Dermis microvascular lymphatic vessel endothelial cell (primary cell): Measurements from ENCODE around the gene PROSER3. TPM values are rescaled to one million over a fixed set of nuclear protein-coding genes. Genes with fewer than 3 reads are reported as not detected.
"Not testable (repeated sequence)": the region's sequence is repeated elsewhere in the genome, so short reads cannot be mapped to it uniquely, and the experiment has no call there.

Experiments used
- DNase-seq, 2 donors: peaks; one replicate each; pipeline versions ENCODE4 v3.0.0 to v3.0.0-alpha.2; 2010; ENCODE audit warnings: low read depth in 2 of 2
- total RNA-seq: library from RNA; depleted of rRNA; stranded (reverse); fragments of >200 nt; gene quantifications from 2 replicates; pipeline ENCODE4 v1.2.1, GENCODE V29; 2014

PROSER3 gene
- total RNA-seq, 1 donor from 2014 or later: 1.4 TPM

DNA sequence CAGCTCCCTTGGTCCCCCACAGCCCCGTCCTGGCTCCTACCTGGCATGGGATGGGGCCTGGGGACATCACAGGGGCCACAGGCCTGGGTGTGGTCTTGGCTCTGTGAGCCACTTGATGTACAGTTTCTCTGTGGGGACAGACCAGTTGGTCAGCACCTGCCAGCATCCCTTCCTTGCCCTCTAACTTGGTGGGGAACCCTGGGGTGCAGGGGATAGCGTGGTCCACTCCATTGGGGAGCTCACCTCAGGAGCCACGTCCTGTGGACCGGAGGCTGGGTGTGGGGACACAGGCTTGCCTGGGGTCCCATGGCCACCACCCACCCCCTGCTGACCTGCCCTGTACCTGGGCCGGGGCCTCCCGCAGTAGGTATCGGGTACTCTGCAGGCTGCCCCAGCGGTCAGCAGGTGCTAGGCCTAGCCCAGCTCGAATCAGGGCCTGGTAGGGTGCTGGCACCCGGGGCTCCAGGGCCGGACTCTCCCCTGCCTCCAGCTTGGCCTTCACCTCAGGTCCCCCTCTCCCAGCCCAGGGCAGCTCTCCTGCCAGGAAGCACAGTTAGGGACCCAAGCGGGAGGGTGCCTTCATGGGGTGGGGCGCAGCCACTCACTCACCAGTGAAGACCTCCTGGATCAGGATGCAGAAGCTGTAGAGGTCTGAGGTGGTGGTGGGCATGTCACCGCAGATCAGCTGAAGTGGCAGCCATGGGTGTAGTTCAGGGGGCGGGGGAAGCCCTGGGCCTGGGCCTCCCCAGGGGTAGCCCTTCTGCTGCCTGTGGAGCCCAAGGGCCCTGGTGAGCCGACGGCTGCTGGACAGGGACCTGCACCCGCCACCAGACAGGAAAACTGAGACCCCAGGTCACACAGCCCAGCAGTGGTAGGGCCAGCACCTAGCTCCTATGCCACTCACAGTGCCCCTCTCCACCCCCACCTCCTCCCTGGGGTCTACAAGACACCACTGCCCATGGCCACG lies 32.3 kb downstream of the PROSER3 start:
- no peak for DNase-seq

DNA sequence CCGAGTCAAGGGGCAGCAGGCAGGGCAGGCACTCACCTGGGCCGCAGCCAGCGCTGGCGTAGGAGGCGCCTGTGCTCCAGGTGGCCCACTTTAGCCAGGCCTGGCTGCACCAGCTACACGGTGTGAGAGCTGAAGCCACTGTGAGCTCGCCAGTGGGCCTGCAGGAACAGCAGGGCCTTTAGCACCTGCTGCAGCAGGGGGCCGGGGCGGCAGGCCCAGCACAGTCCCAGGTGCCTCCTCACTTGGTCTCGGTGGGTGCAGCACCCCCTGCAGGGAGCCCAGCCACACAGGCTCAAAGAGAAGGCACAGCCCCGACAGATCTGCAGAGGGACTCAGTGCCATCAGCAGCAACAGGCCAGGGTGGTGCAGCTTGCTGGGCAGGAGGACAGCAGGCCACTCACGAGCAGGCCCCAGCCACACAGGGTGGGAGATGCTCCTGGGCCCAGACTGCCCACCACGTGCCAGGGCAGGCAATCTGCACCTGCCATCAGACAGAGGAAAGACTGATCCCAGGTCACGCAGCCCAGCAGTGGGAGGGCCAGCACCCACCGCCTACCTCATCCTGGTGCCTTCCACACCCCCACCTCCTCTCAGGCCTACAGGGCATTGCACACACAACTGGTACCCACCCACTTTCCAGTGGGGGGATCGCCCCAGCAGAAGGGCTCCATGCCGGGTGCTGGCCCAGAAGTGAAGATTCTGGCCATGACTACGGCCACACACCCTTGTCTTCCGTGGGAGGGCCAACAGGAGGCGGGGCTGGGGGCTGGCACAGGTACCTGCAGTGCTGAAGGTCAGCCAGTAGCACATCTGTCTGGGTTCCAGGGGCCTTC lies 33.2 kb downstream of the PROSER3 start:
- peak in 1 of 2 donors; percentile 8 for DNase-seq

DNA sequence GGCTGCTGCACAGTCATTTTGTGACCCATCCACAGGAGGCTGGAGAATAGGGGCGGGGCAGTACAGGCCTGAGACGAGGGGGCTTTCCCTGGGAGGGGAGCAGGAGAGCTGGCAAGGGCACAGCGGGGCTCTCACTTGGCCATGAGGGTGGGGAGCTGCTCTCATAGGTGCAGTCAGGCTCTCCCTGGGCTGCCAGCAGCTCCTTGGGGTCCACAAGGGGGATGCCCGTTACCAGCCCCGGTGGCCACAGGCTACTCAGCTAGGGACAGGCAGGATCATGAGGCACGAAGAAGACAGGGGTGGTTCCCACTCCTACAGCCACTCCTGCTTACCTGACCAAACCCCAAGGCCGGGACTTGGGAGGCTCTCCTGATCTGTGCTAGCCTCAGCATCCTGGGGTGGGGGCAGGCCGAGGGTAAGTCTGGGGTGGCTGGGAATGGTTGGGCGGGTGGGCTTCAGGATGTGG lies 33.9 kb downstream of the PROSER3 start:
- DNase-seq: no peak

DNA sequence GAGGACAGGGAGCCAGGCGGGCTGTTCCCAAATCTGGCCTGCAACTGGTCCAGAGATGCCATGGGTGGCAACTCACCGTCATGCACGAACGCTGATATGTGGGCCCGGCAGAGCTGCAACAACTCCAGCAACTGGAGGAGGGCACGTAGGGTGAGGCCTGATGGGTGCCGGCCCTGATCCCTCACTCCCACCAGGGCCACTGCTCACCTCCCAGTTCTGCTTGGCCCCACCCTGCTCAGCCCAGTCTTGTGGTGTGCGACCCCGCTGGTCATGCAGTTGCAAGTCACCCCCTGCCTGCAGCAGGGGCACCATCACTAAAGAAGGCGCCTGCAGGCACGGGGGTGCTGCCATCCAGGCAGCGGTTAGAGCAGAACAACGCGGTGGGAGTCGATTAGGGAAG lies 34.3 kb downstream of the PROSER3 start:
- DNase-seq: no peak

DNA sequence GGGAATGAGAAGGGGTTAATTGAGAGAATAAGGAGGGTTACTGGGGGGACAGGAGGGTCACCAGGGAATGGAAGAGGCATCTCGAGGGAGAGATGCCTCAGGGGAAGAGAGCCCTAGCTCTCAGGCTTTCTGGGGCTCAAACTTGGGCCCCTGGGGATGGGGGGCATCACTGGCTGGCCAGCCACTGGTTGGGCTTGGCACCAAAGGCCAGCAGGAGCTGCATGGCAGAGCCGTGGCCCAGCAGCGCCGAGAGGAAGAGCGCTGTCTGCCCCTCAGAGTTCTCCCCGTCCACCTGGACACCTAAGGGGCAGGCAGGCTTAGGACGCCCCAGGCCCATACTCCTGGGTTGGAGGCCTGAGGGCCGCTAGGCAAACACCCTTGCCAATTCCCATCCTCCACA lies 34.9 kb downstream of the PROSER3 start:
- DNase-seq: no peak

DNA sequence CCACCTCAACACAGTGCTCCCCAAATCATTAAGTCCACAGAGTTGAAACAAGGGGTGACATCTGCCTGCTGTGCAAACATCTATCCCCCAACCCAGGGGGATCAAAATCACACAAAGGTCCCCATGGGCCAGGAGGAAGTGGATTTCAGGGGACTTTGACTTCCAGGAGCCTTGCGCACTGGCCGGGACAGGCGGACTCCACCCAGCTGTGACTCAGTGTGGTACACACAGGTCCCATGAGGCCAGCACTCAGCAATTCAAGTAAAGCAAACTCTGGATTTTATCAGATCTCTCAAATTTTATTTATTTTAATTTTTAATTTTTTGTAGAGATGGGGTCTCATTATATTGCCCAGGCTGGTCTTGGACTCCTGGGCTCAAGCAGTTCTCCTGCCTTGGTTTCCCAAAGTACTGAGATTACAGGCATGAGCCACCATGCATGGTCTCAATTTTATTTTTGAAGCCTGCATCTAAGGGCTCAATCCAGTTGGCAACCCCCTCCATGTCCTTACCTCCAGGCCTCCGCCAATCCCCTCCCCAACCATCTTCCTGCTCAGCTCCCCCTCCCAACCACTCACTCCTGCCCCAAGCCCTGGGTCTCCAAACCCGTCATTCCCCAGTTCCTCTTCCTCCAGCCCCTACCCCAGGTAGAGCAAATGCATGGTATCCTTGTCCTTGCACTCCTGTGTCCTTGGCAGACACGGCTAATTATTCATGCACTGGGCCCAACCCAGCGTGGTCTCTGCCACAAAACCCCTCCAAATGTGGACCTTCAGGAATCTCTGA lies 35.6 kb downstream of the PROSER3 start:
- no peak for DNase-seq

DNA sequence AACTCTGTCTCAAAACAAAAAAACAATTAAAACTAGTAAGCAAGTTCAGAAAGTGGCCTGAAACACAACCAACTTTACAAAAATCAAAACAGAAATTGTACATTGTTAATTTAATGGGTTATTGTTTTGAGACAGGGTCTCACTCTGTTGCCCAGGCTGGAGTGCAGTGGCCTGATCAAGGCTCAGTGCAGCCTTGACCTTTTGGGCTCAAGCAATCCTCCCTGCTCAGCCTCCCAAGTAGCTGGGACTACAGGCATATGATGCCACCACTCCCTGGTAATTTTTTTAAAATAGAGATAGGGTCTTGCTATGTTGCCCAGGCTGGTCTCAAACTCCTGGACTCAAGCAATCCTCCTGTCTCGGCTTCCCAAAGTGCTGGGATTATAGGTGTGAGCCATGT lies 37.6 kb downstream of the PROSER3 start:
- DNase-seq: not testable (repeated sequence)

DNA sequence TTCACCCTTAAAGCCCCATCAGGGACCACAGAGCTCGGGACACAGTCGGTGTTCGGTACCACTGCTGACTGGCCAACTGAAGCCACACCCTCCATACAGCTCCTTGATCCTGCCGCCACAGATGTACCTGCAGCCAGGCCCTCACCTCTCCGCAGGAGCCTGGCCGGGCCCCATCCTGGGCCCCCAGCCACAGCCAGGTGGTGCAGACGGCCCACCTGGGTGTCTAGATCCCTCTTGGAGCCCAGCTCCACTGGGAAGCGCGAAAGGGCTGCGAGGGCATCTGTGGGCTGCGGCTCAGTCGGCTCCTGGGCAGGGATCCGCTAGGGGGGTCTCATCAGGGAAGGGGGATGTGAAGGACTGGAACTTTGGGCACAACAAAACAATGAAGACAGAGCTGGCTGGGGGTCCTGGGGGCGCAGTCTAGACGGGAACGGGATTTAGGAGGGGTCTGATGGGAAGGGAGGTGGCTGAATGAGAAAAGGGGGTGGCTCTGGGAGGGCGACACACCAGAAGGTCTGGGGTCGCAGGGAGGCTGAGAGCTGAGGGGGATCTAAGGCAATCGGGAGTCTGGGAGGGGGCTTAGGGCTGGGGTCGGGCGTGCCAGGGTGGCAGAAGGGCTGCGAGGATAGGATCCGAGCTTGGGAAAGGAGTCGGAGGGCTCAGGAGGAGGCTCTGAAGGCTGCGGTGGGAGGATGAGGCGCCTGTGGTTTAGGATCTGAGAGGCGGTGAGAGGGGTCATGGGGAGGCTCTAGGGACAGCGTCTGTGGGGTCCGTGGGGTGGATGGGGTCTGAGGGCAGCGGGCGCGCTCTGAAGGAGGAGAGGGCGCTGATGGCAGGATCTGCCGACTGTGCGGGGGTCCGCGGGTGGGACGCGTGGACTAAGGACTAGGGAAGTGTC lies 38.9 kb downstream of the PROSER3 start:
- DNase-seq: no peak

DNA sequence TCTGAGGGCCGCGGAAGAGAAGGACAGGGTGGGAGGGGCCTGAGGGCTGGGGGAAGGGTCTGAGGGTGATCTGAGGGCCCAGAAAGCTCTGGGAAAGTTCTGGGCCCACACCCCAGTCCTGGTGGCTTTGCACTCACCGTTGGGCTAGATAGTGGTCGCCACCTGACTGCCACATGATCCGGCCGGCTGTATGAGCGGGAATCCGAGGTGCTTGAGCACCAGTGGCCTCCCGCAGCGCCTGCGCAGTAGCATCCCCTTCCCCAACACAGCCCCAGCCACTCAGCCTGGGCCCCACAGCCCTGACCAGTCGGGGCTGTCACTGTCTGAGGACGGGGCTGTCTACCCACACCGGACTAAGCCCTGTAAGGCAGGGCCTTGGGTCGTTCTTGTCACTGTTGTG lies 39.7 kb downstream of the PROSER3 start:
- DNase-seq: no peak

DNA sequence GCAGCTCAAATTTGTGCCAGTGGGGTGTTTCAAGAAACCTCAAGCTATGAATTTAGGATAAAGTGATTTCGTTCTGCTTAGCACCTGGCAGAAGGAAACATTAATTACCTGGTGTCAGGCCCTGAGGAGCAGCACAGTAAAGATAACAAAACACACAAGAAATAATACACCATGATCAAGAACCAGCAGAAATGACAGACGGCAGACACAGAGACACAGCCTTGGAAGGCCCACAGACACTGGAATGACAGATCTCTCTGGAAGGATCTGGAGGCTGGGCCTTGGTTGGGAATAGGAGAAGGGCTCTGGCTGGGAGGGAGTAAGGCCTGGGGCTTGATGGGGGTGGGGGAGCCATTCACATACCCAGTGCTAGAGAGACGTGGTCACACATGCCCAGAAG lies 43.9 kb downstream of the PROSER3 start:
- DNase-seq: no peak

DNA sequence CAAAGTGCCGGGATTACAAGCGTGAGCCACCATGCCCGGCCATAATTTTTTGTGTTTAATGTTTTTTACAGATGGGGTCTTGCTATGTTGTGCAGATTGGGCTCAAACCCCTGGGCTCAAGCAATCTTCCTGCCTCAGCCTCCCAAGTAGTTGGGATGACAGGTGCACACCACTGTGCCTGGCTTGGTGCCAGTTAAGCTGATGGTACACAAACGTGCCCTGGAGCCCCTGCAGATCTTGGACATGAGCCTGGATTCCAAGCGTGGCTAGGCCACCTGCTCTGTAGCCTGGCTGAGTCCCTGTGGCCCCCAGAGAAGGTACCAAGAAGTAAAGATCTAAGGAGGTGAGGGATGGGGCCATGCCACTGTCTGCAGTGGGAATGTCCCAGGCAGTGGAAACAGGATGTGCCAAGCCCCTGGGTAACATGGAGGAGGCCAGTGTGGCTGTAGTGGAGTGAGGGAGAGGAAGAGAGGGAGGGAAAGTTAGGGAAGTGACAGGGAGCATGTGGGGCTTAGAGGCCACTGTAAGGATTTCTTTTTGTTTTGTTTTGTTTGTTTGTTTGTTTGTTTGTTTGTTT lies 47.6 kb downstream of the PROSER3 start:
- no peak for DNase-seq

DNA sequence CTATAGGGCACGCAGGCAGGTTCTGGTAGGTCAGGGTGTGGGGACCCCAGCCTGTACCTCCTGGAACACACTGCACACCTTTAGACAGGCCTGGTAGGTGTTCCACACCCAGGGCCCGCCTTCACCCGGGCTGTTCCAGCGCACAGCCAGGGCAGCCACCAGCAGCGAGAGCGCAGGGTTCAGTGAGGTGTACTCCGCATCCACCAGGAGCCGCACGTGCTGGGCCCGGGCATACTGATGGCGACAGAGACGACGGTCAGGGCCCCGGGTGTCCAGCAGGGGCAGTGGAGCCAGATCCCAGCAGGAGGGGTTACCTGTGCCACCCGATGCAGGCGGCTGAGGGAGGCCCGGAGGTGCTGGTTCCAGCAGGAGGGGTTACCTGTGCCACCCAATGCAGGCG lies 48.6 kb downstream of the PROSER3 start:
- DNase-seq: no peak

DNA sequence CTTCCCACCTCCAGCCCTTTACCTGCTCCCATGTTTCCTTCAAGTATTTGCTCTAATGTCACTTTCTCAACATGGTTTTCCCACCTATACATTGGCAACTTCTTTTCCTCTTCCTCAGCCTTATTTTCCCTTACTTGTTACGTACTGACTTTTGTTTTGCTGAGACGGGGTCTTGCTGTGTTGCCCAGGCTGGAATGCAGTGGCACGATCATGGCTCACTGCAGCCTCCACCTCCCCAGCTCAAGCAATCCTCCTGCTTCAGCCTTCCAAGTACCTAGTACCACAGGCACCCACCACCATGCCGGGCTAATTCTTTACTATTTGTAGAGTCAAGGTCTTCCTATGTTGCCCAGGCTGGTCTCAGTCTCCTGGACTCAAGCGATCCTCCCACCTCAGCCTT lies 49.7 kb downstream of the PROSER3 start:
- no peak for DNase-seq

DNA sequence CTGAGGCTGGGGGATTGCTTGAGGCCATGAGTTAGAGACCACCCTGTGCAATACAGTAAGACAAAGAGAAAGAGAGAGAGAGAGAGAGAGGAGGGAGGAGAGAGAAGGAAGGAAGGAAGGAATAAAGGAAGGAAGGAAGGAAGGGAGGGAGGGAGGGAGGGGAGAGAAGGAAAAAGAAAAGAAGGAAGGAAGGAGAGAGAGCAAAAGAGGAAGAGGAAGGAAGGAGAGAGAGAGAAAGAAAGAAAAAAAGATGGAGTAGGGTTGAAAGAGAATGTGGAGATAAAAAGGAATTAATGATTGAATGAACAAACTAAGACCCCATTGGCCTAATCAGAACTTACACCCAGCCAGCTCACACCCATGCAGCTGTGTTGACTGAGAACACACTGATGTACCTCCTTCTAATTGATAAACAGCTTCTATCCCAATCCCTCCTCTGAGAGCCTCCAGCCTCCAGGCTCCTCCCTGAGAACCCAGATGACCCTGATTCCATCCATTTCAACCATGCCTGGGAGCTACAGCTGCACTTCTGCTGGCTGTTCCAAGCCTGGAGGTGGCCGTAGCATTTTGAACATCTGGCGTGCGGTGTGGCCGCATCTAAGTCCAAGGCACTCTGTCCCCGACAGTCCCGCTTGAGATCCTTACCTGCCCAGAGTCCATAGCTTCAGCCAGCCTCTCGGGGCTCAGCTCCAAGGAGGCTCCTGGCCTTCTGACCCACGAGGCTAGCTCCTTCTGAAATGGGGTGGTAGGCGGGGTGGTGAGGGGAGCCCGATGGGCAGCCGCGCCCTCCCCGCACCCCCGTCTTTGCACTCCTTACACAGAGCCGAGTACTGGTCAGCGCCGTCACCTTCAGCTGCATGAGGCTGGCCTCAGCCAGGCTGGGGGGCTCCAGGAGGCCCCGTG lies 53.6 kb downstream of the PROSER3 start:
- DNase-seq: no peak

DNA sequence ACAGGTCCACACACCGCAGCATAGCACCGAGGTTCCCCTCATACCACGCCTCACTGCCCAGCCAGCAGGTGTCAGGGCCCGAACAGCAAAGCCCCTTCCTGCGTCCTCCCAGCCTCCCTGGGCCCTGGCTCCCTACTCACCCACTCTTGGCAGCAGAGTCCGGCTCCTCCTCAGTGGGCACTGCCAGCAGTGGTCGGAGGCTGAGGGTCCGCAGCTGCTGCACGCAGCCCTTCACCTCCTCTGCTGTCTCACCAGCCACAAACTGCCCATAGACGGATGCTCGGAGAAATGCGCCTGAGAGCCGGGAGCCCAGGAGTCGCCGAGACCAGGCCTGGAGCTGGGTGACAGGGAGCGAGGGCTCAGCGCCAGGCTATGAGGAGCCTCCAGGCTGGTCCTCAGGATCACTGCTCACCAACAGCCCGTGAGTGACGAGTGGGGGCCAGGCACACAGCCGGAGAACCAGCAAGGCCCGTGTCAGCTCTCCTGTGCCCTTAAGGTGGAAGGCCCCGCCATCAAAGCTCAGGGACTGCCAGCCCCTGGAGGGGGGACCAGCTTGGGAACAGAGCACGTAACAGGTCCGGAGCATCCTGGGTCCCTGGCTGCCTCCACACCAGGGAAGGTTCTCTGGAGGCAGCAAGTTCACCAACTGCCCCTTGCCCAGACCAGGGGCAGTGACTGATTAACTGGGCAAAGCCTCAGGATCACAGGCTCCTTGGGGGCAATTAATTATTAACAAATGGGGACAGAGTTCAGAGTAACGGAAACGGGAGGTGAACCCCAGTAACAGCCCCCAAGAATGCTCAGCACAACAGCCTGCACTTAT lies 54.5 kb downstream of the PROSER3 start, which contains the start of gene PRODH2:
Gene PRODH2, minus strand, starts transcription at position 626 of the 823 bp plus-strand sequence. Its CDS starts 40 bp downstream, at position 586.
- DNase-seq: no peak

DNA sequence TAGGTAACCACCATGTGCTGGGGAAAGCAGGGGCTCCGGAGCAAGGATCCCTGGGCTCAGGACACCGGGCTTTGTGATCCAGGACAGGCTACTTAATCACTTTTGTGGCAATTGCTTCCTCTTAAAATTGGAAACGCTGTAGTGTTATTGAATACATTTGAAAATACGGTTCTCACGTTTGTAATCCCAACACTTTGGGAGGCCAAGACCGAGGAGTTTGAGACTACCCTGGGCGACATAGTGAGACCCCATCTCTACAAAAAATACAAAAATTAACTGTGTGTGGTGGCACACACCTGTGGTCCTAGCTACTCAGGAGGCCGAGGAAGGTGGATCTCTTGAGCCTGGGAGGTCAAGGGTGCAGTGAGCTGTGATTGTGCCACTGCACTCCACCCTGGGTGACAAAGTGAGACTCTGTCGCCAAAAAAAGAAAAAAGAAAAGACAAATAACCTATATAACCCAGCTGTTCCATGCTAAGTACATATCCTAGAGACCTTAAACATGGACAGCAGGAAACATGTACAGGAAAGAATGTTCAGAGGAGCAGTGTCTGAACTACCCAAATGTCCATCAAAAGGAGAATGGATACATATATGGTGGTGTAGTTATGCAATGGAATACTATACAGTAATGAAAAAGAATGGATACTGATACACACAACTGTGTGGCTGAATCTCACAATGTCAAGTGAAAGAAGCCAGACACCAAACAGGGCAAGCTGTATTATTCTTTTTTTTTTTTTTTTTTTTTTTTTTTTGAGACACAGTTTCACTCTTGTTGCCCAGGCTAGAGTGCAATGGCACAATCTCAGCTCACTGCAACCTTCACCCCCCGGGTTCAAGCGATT lies 55.3 kb downstream of the PROSER3 start:
- DNase-seq: no peak

DNA sequence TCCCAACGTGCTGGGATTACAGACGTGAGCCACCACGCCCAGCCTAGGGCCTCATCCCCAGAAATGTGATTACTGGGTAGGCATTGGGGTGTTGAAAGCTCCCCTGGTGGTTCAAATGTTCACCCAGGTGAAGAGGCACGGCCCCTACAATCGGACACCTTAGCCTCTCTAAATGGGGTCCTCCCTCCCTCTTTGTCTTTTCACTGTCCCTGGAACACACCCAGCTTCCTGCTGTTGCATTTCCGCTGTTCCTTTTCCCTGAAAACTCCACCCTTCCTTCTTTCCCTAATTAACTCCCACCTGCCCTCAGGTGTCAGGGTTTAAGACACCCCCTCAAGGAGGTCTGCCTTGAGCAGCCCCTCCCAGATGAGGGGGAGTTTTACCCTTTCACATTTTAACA lies 58.3 kb downstream of the PROSER3 start:
- DNase-seq: no peak
